ENCODE measurements around the gene ADAM30.
"Not testable (repeated sequence)": the region's sequence is repeated elsewhere in the genome, so short reads cannot be mapped to it uniquely, and the experiment has no call there.

The ADAM30 gene

GRCh38 chr1:119865627-119866026, 30.7 kb downstream of the ADAM30 start:
- DNase-seq (ENCODE audit: insufficient read length, low spot score) (no peak), FAIRE-seq (no peak)
- TF ChIP-seq, protein P1, sequence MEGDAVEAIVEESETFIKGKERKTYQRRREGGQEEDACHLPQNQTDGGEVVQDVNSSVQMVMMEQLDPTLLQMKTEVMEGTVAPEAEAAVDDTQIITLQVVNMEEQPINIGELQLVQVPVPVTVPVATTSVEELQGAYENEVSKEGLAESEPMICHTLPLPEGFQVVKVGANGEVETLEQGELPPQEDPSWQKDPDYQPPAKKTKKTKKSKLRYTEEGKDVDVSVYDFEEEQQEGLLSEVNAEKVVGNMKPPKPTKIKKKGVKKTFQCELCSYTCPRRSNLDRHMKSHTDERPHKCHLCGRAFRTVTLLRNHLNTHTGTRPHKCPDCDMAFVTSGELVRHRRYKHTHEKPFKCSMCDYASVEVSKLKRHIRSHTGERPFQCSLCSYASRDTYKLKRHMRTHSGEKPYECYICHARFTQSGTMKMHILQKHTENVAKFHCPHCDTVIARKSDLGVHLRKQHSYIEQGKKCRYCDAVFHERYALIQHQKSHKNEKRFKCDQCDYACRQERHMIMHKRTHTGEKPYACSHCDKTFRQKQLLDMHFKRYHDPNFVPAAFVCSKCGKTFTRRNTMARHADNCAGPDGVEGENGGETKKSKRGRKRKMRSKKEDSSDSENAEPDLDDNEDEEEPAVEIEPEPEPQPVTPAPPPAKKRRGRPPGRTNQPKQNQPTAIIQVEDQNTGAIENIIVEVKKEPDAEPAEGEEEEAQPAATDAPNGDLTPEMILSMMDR (IDR thresholded peaks at IDR 0.05; ENCODE audit: insufficient read depth, missing control alignments) = no peak

GRCh38 chr1:119862276-119862675, 34.0 kb downstream of the ADAM30 start:
- FAIRE-seq (no peak), DNase-seq (ENCODE audit: insufficient read length, low spot score) (no peak)
- TF ChIP-seq, protein P1 (IDR thresholded peaks at IDR 0.05; ENCODE audit: insufficient read depth, missing control alignments) = no peak

- FAIRE-seq (no peak), DNase-seq (ENCODE audit: insufficient read length, low spot score) (no peak)
- TF ChIP-seq, protein P1 (IDR thresholded peaks at IDR 0.05; ENCODE audit: insufficient read depth, missing control alignments) = no peak
These were observed 34.8 kb downstream of the ADAM30 start for GRCh38 chr1:119861547-119861946.

DNA sequence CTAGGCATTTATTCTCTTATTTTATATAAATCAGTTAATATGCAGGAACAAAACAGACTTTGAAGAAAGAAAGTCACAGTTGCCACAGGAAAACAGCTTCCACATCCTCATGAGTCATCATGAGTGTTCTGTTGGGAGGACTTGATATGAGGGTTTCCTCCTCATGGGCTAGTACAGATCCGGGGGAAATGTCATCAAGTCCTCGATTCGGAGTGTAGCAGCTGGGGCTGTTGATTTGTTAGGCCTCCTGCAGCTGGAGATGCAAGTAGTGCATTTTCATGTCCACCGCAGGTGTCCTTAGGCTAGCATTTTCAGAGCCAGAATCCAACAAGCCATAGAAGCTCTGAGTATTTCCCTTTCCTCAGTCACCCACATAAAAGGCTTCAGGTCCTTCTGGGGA, 36.7 kb downstream of the ADAM30 start:
- DNase-seq (ENCODE audit: insufficient read length, low spot score) = no peak
- FAIRE-seq = no peak
- TF ChIP-seq, protein P1 (IDR thresholded peaks at IDR 0.05; ENCODE audit: insufficient read depth, missing control alignments) = no peak

DNA sequence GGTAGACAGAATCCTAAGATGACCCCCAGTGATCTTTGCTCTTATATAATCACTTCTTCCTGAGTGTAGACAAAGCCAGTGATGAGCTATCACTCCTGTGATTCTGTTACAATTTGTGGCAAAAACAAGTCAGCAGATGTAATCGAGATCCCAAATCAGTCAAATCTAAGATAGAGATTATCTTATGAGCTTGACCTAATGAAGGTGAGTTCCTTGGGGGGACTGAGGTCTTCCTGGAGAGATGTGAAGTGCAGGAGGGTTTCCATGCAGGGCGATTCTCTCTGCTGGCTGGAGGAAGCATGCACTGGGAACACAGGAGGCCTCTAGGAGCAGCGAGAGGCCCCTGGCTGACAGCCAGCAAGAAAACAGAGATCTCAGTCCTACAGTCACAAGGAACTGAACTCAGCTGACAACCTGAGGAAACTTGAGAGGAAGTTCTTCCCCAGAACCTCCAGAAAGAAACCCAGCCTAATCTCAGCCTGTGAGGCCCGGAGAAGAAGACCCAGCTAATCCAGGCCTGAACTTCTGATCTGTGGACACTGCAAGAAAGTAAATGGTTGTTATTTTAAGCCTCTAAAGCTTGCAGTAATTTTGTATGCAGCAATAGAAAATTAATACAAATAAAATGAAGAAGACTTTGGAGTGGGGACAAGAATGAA, 37.6 kb downstream of the ADAM30 start:
- not testable (repeated sequence) for DNase-seq (ENCODE audit: insufficient read length, low spot score); FAIRE-seq

GRCh38 chr1:119858126-119858525, 38.2 kb downstream of the ADAM30 start:
- FAIRE-seq = no peak
- no peak for DNase-seq (ENCODE audit: insufficient read length, low spot score)
- TF ChIP-seq, protein P1 (IDR thresholded peaks at IDR 0.05; ENCODE audit: insufficient read depth, missing control alignments) = no peak

DNA sequence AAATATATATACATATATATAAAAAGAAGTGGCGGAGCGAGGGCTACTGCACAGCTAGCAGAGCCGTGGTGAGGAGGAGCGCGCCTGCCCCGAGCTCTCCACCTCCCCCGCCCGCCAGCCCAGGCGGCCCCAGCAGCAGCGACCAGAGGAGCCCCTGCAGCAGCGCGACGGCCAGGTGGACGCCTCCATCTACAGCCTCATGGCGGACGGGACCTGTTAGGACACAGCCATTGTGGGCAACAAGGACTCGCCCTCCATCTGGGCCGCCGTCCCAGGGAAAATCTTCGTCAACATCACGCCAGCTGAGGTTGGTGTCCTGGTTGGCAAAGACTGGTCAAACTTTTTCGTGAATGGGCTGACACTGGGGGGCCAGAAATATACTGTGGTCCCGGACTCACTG, 43.2 kb downstream of the ADAM30 start:
- TF ChIP-seq, protein P1 (IDR thresholded peaks at IDR 0.05; ENCODE audit: insufficient read depth, missing control alignments) = no peak
- no peak for DNase-seq (ENCODE audit: insufficient read length, low spot score)
- FAIRE-seq = no peak

DNA sequence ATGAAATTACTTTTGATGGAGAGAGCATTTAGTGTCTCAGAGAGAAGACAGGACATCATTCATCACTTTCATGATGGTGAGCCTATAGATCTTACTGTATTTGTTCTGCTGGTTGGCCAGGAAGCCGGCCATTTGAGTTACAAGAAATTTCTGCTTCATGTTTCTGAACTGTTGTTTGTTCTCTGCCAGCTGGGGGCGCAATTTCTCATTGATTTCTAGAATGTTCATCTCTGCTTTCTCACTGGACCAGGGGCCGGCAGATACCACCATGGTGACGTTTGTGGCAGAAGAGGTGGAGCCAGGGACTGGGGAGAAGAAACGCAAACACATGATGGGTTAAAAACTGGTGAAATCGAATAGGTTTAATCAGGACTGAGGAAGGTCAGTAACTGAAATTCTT, 52.1 kb downstream of the ADAM30 start:
- FAIRE-seq; DNase-seq (ENCODE audit: insufficient read length, low spot score): not testable (repeated sequence)

Measured in D721Med (cell line).